Hematopoietic multipotent progenitor cell treated with erythropoietin and hydrocortisone succinate and interleukin-3 and kit ligand, for 6 days (in vitro differentiated cells): ENCODE data around the gene CENPP.

Source experiments
- DNase-seq: peaks from one replicate; pipeline ENCODE4 v3.0.0-alpha.2; 2015

CENPP gene

DNA sequence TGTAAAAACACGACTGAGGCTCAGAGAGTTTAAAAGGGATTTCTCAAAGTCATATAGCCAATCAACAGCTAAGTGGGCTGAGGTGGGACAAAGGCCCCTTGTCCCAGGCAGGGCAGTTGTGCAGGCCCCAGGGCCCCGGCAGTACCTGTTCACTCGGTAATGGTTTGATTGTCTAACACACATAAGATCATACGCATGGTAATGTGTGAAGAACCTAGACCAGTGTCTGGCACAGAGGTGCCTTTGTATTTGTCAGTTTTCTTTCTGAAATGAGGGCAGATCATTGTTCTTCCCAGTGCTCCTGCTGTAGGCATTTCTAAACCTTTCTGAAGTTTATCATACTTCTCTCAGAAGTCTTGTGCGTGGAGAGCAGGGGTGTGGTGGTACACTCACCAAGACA lies 277.3 kb downstream of the CENPP start:
- no peak for DNase-seq

DNA sequence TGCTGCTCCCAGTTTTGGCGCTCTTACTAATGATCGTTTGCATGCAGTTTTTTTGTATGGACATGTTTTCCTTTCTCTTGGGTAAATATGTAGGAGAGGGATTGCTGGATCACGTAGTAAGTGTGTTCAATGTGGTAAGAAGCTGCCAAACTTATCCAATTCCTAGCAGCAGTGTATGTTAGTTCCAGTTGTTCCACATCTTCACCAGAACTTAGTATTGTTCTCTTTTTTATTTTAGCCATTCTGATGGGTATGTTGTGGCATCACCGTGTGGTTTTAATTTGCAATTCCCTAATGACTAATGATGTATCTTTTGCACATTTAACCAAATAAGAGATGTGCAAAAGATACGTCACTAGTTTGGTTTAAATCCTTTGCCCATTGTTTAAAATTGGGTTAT lies 278.2 kb downstream of the CENPP start:
- DNase-seq, result no peak

DNA sequence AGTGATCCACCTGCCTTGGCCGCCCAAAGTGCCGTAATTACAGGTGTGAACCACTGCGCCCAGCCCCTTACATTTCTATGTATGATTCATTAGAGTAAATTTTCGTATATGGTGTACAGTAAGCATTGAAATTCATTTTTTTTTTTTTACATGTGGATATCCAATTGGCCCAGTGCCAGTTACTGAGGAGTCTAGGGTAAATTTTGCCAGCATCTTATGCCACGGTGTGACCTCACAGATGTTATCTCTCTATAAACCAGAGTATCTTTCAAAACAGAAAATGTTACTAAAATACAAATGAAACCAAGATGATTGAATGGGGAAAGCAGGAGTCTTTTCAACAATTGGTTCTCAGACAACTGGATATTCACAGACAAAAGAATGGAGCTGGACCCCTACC lies 279.5 kb downstream of the CENPP start:
- peak; percentile 21 for DNase-seq

DNA sequence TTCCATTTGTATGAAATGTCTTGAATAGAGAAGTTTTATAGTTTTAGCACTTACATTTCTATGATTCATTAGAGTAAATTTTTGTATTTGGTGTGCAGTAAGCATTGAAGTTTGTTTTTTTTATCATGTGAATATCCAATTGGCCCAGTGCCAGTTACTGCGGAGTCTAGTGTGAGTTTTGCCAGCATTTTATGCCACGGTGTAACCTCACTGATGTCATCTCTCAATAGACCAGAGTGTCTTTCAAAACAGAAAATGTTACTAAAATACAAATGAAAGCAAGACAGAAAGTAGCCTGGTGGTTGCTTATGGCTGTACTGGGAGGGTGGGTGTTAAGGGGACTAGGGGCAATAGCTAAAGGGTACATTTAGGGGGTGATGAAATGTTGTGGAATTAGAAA lies 281.3 kb downstream of the CENPP start:
- DNase-seq, result no peak

DNA sequence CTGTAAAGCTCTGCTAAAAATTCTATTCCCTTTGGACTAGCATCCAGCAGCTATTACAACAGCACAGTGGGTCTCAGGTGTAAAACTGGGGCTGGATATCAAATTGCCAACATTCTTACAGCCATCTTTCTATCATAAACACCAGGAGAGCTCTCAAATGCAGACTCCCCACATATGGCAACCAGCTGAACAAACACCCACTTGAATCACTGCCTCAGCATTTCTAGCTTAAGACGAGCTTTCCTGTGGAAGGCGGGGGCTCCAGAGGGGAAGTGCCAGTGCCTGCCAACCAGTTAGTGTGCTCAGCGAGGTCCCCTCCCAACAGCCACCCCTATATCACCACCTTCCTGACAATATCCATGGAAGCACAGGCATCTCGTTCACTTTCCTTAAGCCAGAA lies 282.0 kb downstream of the CENPP start:
- no peak for DNase-seq

DNA sequence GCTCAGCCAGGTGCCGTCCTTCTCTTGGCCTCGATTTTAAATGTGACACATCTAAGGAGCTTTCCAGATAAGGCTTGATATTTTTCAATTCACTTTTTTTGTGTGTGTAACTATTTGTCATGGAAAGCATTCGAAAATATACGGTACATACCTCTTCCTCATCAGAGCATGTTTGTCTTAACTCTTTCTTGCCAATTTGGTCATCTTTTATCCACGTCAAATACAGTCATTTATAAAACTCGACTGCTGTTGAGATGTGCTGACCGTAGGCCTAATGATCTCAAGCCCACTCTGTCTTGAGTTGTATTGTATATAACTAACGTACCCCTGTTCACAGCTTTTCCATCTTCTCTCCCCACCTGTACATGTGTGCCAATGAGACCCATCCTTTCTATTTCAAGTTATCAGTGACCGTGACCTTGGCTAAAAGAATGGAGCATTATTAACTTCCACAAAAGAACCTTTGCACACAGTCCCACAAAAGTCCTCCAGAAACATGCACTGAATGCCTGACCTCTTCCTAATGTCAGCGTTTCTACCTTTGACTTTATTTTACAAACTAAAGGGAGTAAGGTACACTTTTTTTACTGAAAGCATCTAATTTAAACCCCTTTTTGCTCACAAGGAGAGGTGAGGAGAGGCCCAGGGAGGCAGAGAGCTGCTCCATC lies 282.6 kb downstream of the CENPP start:
- DNase-seq, result no peak

DNA sequence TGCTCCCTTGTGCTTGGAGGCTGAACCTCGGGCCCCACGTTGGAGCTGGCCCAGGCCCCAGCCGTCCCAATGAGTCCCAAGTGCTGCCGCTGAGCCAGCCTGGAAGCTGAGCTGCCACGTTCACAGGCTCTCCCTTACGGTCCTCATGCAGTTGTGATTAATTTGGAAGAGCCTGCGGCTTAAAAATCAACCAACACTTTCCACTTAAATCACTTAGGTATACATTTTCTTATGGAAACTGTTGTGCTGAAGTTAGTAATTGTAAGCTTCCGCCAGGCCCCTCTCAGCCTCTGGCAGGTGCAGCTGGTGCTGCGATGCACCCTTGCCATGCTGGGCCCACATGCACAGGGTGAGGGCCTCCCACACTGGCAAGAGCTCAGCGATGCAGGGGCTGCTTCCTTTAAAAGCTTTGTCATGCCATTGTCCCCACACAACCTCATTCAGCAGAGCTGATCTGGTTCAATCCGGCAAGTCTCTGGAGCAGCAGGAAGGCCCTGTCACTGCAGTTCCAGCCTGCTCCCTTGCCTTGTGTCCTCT lies 283.2 kb downstream of the CENPP start:
- DNase-seq, result no peak

DNA sequence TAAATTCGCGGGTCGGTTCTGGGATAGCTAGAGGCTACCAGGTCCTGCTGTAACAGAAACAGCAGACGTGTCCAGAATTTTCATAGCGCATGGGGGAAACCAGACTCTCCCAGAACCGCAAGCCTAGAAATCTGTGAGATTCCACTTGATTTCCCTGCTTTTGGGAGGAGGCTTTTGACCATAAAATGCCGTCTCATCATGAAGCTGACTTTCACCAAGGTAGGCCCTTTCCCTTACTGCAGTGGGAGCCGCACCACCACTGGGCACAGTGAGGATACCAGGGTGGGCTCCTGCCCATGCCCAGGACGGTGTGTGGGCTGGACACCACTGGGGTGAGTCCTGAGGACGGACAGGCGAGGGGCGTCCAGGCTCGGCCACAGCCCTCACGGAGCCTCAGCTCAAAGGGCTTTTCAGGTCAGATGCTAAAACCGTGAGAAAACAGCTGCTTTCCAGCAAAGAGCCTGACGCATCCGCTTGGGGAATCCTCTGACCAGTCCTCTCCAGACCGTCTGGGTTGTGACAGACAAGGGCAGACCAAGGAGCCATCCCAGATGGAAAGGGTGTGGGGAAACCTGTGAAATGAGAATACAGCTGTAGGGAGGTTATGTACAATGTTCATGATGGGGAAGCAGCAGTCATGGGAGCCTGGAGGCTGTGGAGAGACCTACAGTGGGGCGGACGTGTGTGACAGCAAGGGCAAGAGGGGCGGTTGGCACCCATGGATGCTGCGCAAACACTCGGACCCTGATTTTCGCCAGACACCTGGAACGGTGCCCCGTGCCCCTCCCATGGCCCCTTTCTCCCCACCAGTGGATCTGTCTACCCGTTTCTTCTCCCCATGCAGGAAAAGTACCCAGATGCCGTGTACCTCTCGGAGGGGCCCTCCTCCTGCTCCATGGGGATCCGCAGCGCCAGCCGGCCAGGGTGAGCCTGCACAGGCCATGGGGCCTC lies 285.0 kb downstream of the CENPP start:
- no peak for DNase-seq

DNA sequence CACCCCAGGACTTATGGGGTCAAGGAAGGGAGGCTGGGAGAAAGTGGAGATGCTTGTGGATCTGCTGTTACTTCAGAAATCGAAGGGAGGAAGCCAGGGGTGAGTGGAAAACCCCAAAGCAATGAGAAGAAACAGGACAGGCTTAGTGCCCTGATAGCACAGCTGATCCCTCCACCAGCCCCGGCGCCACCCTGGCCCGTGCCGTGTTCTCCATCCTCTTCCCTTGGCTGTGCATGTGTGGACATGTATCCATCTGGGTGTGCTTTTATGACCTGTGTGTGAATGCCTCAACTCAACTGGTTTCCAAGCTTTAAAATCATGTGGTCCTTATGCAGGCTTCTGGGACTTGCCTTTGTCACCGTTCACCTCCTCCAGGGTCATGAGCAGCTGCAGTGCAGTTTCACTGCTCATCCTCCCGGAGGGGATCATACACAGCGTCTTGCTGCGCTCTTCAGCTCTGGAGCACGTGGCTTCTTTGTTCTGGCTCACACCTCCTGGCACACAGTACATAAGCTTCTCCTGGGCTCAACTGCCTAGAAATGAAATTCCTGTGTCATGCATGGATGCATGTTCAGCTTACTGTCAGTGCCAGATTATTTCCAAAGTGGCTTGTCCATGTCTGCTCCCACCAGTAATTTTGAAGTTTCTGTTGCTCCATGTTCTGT lies 286.0 kb downstream of the CENPP start:
- DNase-seq, result no peak

DNA sequence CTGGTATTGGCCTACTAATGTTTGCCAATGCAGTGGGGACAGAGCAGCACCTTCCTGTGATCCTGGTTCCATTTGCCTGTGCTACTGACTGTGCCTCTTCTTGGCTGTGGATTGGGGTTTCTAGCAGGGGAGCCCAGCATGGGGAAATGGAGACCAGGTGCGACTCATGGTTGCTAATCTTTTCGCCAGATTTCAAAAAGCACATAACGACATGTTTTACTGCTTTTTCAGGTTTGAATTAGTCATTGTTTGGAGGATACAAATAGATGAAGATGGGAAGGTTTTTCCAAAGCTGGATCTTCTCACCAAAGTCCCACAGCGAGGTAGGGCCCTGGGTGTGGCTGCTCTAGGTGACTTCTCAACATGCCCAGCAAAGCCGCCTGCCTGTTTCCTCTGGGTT lies 286.5 kb downstream of the CENPP start:
- no peak for DNase-seq

DNA sequence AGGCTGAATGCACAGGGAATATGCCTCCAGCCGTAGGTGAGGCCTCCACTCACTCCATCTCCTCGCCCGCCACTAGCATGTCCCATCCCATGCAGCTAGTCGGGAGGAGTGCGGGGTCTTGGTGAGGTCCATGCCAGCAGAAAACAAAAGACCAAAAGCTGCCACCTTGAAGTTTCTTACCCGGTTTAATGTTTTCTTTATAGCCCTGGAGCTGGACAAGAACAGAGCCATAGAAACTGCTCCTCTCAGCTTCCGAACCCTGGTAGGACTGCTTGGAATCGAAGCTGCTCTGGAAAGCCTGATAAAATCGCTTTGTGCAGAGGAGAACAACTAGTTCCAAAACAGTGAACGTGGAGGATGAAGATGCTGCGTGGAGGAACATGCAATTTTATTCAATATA lies 287.1 kb downstream of the CENPP start:
- DNase-seq, result no peak

DNA sequence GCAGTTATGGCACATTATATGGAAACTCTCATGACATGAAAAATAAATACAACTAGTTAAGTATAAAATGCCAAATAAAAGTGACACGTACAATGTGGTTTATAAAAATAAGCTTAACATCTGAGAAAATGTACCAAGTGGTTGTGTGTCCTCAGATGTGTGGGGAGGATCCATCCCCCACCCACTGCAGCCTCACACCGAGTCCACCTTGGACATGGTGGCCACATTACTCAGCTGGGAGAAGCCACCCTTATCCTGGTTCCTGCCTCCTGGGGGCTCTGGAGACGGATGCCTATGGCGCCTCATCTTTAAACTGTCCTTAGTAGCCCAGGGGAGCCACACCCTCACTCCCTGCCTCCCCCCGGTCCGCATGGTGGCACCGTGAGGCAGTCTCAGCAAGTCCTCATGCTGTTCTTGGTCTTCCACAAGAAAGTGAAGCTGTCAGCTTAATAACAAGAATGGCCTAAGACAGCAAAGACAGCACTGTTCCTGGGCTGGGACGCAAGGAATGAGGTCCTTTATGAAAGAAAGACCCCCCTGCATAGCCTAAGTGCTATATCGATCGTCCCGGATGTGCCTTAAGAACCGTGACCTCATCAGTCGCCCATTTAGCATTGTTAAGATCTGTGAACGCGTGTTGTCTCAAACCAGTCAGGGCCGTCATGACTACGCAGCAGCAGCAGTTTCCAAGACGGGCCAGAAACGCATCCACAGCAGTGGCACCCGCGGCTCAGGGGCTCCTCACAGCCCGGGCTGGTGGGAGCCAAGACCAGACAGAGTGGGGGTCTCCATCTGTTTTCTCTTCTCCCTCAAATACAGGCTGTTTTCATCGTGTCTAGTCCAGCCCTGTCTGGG lies 287.7 kb downstream of the CENPP start:
- DNase-seq, result no peak

DNA sequence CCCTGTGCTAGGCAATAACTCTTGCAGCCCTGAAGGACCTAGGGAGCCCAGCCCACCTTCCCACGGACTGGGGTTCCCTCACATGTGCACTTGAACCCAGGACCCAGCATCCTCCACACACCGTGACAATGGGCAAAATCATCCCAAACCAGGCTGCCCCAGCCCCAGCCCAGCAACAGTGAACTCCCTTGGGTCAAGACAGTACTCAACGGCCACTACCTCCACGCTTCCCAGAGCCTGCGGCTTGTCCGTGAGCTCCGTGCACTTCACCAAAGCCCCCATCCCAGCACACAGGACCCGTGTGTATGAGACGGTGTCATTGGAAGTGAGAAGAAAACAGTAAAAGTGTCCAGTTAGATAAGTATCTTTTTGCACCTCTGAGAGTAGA lies 288.4 kb downstream of the CENPP start:
- no peak for DNase-seq

DNA sequence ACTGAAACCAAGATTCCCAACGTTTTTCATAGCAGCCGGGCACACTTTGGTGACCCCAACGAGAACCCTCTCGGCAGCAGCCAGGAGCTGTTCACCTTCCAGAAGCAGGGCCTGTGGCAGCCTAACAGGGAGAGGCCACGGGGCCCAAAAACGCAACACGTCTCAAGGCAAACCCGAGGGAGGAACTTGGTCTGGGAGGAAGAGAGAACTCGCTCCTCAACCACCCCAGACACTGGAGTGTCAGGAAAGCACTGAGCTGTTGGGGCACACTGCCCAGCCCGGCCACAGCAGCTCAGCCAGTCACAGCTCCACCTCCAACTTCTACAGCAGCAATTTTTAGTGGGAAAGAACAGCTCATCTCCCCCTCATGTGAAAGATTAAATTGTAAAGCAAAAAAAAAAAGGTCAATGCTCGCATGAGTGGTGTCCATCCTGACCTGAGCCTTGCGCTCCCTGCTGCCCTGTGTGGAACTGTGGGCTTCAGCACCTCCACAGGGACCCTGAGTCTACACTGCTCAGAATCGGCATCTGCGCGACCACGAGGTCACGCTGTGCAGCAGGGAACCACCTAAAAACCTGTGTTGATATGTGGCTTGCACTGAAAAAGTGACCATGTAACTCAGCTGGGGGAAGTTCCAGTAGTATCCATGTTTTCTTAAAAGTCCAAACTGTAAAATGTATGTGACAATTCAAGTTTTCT lies 289.2 kb downstream of the CENPP start:
- DNase-seq, result no peak

DNA sequence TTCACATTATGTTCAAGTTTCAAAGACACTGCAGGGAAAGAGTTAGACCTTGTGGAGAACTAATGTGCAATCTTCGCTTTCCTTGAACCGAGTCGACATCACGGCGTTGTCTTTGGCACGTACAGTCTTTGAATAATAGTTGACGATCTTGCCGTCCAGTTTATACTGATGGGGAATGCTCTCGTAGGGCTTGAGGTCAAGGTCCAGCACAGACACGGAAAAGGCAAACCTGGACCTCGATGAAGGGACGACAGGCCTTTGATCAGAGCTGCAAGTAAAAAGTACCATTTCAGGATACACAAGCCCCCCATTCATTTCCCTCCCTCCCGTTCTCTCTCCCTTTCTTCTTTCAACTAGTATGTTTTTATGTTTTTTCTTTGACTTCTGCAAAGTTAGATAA lies 290.0 kb downstream of the CENPP start:
- DNase-seq, result no peak

DNA sequence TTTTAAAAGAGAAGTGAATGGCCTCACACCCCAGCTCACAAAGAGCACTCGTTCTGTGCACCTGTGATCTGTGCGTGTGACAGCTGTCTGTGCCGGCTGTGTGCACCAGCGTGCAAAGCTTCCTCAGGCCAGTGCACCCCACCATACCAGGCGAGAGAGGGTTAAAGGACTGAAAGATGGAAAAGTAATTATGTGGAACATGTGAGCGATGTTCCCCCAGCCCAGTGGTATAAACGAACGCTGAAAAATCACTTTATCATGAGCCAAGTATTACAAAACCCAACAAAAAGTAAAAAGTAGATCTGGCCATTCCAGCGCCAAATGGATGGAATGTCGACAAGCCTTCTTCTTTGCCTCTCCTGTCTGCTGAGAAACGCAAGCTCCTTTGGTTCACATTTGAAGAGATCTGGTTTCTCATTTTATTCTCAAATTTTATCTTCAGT lies 290.5 kb downstream of the CENPP start:
- no peak for DNase-seq

DNA sequence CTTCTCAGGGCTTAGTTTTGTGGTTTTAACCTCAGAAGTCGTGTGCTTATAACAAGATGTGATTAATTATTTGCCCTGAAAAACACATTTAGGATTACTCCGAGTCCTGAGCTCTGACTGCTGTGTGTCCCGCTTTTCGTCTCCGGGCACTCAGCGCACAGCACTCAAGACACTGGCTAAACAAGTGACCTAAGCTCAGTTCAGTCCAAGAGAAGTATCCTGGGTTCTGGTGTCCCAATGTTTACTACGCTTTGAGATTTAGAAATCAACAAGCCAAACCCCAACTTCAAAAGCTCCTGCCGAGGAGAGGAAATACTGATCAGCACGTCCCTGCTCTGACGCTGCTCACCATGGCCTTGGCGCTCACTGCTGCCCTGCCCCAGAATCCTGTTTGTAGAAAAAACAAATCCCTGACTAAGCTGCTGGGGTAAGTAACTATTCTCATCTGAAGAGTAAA lies 290.9 kb downstream of the CENPP start:
- DNase-seq, result no peak

DNA sequence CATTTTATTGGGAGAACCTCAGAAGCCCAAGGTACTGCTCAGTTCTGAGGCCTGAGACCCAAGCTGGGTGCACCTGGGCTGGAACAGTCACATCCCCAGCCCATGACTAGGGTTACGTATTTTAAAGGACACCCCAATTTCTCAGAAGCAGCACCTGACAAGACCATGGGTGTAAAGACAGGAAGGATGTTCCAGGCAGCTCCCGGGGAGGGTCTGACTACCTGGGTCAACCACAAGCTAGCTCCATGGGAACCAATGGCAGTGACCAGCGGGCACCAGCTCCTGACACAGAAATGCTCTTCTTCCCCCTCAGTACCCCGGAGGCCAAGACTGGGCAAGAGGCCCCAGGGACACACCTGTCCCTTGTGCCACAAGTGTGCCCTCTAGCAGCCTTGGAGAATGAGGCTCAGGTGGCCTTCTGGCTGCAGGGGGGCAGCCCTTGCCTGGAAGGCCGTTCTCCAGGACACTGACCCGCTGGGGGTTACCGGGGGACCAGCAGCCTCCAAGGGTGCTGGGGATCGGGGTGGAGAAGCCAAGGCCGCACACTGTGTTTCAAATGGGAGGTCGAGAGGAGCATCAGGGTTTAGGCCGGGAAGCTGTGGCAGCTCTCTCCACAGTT lies 291.6 kb downstream of the CENPP start:
- no peak for DNase-seq

DNA sequence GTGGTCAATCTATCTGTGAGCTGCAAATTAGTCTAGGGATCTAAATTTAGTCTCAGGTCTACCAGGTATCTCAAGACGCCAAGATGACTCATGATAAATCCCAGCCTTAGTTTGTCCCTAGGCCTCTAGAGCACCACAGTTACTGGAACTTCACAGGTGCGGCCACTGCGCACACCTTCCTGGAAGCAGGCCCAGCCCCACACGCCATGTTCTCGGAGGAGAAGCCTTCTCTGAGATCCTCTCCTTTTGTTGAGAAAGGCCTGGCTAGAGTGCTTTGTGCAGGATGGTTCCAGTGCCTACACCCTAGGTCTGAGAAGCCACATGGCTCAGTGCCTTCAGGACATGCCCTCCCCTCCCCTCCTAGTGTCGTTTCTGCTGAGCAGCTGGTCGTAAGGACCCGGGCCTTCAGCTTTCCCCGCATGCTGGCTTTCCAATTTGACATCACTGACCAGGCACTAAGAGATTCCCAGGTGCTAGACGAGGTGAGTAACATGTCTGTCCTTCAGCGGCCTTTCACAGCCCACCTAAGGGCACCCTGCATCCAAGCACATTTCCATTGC lies 292.3 kb downstream of the CENPP start:
- no peak for DNase-seq

DNA sequence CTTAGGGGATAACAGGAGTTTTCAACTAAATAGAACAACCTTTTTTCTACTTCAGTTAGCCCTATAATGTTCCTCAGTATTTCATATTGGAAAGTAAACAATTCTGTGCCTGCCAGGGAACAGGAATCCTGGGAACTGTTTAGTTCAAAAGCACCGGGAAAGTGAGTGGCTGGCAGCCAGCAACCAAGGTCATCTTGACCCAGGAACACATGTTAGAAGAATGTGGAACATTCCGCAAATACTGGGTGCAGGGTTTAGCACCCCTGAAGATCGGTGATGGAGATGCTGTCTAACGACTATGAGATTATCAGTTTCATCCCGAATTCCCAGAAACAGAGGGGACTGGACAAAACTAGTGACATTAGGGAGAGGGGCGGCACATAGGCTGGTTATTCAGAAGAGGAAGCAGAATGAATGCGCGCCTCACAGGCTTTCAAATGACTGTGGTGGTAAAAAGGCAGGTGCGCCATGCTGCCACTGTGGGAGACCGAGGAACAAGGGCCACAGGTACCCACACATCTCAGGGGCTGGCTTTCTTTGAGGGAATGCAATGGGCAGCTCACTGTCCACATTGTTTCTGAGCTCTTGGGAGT lies 293.0 kb downstream of the CENPP start:
- no peak for DNase-seq
